Heart right ventricle (tissue), 16 donors: ENCODE measurements around the gene COL6A3. TPM values are rescaled to one million over a fixed set of nuclear protein-coding genes. Genes with fewer than 3 reads are reported as not detected.

Experiments
- ATAC-seq, 8 donors: fragments of 200-7000 bp; cut with Tn5 transposase; one replicate each; pipeline ENCODE4 v1.9.1; 2020; ENCODE audit warnings: mild to moderate bottlenecking in 8 of 8, moderate library complexity in 8 of 8, moderate number of reproducible peaks in 1 of 8
- DNase-seq, 2 donors: peaks; one replicate each; pipeline ENCODE4 v3.0.0-alpha.2; 2020
- H3K27ac ChIP-seq, 10 donors: fragments of 200-600 bp; sonication (generic) in 2 of 10; one replicate each; pipeline versions ENCODE4 v1.5.0 to v1.8.0; 2020 to 2022; ENCODE audit warnings: mild to moderate bottlenecking in 3 of 10
- H3K27me3 ChIP-seq, 7 donors: fragments of 200-600 bp; one replicate each; pipeline ENCODE4 v1.8.0; 2021 to 2022; ENCODE audit warnings: mild to moderate bottlenecking in 2 of 7
- H3K36me3 ChIP-seq, 9 donors: fragments of 200-600 bp; sonication (generic) in 1 of 9; one replicate each; pipeline versions ENCODE4 v1.5.0 to v1.8.0; 2020 to 2022; ENCODE audit warnings: mild to moderate bottlenecking in 2 of 9
- H3K4me1 ChIP-seq, 9 donors: fragments of 200-600 bp; sonication (generic) in 1 of 9; one replicate each; pipeline versions ENCODE4 v1.5.0 to v1.8.0; 2020 to 2022; ENCODE audit warnings: mild to moderate bottlenecking in 4 of 9
- H3K4me3 ChIP-seq, 10 donors: fragments of 200-600 bp; sonication (generic) in 2 of 10; one replicate each; pipeline versions ENCODE4 v1.5.0 to v1.8.0; 2020 to 2022; ENCODE audit warnings: mild to moderate bottlenecking in 7 of 10, moderate library complexity in 2 of 10
- H3K9me3 ChIP-seq, 11 donors: fragments of 200-600 bp in 10 of 11; sonication (generic) in 2 of 11; one replicate each; pipeline versions ENCODE4 v1.5.0 to v1.8.0; 2013 to 2022; ENCODE audit warnings: mild to moderate bottlenecking in 2 of 11, control low read depth in 1 of 11, moderate library complexity in 1 of 11
- CTCF ChIP-seq, 9 donors: fragments of 200-600 bp; sonication (generic) in 2 of 9; IDR thresholded peaks; one replicate each; pipeline versions ENCODE4 v1.5.0 to v1.8.0; 2021 to 2022; ENCODE audit warnings: antibody characterized with exemption in 9 of 9, mild to moderate bottlenecking in 5 of 9, moderate library complexity in 1 of 9
- WGBS, 2 donors: extraction: QIAGEN DNeasy Blood & Tissue Kit; methylation state at CpG; one replicate each; pipeline ENCODE4 v1.1.7; 2013; ENCODE audit warnings: inconsistent platforms in 1 of 2; 5-methylcytosine and 5-hydroxymethylcytosine counted together
- intact Hi-C, 10 donors: fragments of 100-400 bp; cut with DNase I; formaldehyde crosslinking; loops; one replicate each; pipeline versions ENCODE4 v1.11.1 to v1.14.2; 2022
- polyA plus RNA-seq, 2 donors: library from polyadenylated mRNA; stranded (reverse); fragments of 200-250 nt; gene quantifications; one replicate each; pipeline ENCODE4 v1.2.3, GENCODE V29; 2013
- total RNA-seq, 10 donors: library from RNA; stranded (reverse); fragmentation: NEBNext Ultra II Directional in 3 of 10; extraction: Animal tissue kit (Norgen Biotek cat#: 25700) in 3 of 10; gene quantifications; one replicate each; pipeline versions ENCODE4 v1.2.1 to v1.2.4, GENCODE V29; 2021 to 2023
- donor health status: Arrhythmogenic right ventricular cardiomyopathy.
- donor health status: ischemic (EF 13 %, LVEDD 7.1; RV severe dilation, severe dysfunction).
- donor health status: healthy with polysubstance abuse.
- donor health status: DM: no; HTN: yes; CAD: no.
- donor health status: DM: no; HTN: no; CAD: no.
- donor health status: ischemic (EF 25% LVEDD 6.9; RV normal size, moderate dysfunction).
- donor health status: ischemic (EF 25% LVEDD 5.7; RV mildly dilated, moderate dysfunction).
- donor health status: healthy.
- donor health status: DM: yes; HTN: yes; CAD: no.
- donor health status: Ischemic cardiomyopathy.
- donor health status: ischemic (EF 35%, LVEDD 5.7; RV mildly dilated, moderate dysfunction).
- donor health status: nonischemic (EF 11% LVEDD 7.7; RV severe dilation, severe dysfunction).
- donor health status: DM: yes; HTN: yes; CAD: no.
- donor health status: PGD.
- donor health status: ischemic (EF 29% LVEDD 5.4; RV normal size, mild dysfunction).
- donor health status: nonischemic (EF 23%, LVEDD 6.1; RV moderate dilation, normal function).

Gene COL6A3
- total and polyA plus RNA-seq, 12 donors, result 27.7 to 222 (median 47.5) TPM

GRCh38 chr2:237353215-237353614, 60.7 kb downstream of the COL6A3 start:
- intact Hi-C loops, result no loop called here
- no peak for ATAC-seq

GRCh38 chr2:237352279-237352845, 61.6 kb downstream of the COL6A3 start:
- H3K9me3 ChIP-seq, result no peaks in the 10 kb centered on the region
- no peak overlapping the region for H3K4me3 ChIP-seq
- peaks cover 0 to 7% (median 0%) of the 10 kb centered on the region in 9 donors for H3K4me1 ChIP-seq
- H3K27ac ChIP-seq, result no peak overlapping the region
- TF ChIP-seq CTCF (IDR thresholded peaks at IDR 0.05), result no peak
- H3K36me3 ChIP-seq, result peaks cover 0 to 82% (median 5%) of the 10 kb centered on the region in 9 donors
- H3K27me3 ChIP-seq, result peaks cover 0 to 36% (median 3%) of the 10 kb centered on the region in 7 donors
- WGBS, 2 donors, result 72 to 81% methylated on average over 6 of the region's 6 CpGs
- intact Hi-C loops, result no loop called here
- DNase-seq (no peak), ATAC-seq (no peak)

More at GRCh38 chr2:237353215-237353614, 60.7 kb downstream of the COL6A3 start:
- Histone ChIP-seq H3K36me3 (peaks cover 0 to 82% (median 5%) of the 10 kb centered on the region in 9 donors), H3K27ac (peak overlapping the region in 1 of 10 donors; percentile 28), H3K9me3 (no peaks in the 10 kb centered on the region), H3K27me3 (peaks cover 0 to 35% (median 9%) of the 10 kb centered on the region in 7 donors), H3K4me1 (peaks cover 0 to 7% (median 0%) of the 10 kb centered on the region in 9 donors), H3K4me3 (no peak overlapping the region)
- no peak for TF ChIP-seq CTCF (IDR thresholded peaks at IDR 0.05)
- WGBS, 2 donors, result 55 to 58% methylated on average over 5 of the region's 5 CpGs
- DNase-seq, result no peak

- 90 to 91% methylated on average over 4 of the region's 4 CpGs for WGBS, 2 donors
- no peak for TF ChIP-seq CTCF (IDR thresholded peaks at IDR 0.05)
- DNase-seq (no peak), ATAC-seq (no peak)
- H3K4me1 ChIP-seq, result peaks cover 0 to 7% (median 0%) of the 10 kb centered on the region in 9 donors
- H3K4me3 ChIP-seq, result no peak overlapping the region
- H3K36me3 ChIP-seq, result peaks cover 0 to 86% (median 5%) of the 10 kb centered on the region in 9 donors
- no peak overlapping the region for H3K27ac ChIP-seq
- H3K9me3 ChIP-seq, result no peaks in the 10 kb centered on the region
- H3K27me3 ChIP-seq, result peaks cover 0 to 36% (median 0%) of the 10 kb centered on the region in 7 donors
- intact Hi-C loops, result no loop called here
Observed at GRCh38 chr2:237351796-237352195, 62.2 kb downstream of the COL6A3 start.

- no peak overlapping the region for H3K4me3 ChIP-seq
Observed at GRCh38 chr2:237351046-237351445, 62.9 kb downstream of the COL6A3 start.

More at GRCh38 chr2:237351046-237351445, 62.9 kb downstream of the COL6A3 start:
- H3K27me3 ChIP-seq, result peaks cover 0 to 36% (median 0%) of the 10 kb centered on the region in 7 donors
- TF ChIP-seq CTCF (IDR thresholded peaks at IDR 0.05), result no peak
- DNase-seq (no peak), ATAC-seq (no peak)
- H3K9me3 ChIP-seq, result no peaks in the 10 kb centered on the region
- no peak overlapping the region for H3K27ac ChIP-seq
- peaks cover 0 to 93% (median 5%) of the 10 kb centered on the region in 9 donors for H3K36me3 ChIP-seq
- H3K4me1 ChIP-seq, result peaks cover 0 to 7% (median 0%) of the 10 kb centered on the region in 9 donors
- intact Hi-C loops, result no loop called here
- 55 to 69% methylated on average over 8 of the region's 8 CpGs for WGBS, 2 donors
